GM23338 (cell line): ENCODE data around the gene AOPEP. TPM values are rescaled to one million over a fixed set of nuclear protein-coding genes. Genes with fewer than 3 reads are reported as not detected.

ENCODE experiments used
- ATAC-seq: fragments of 200-7000 bp; cut with Tn5 transposase; 3 replicates; pipeline ENCODE4 v1.9.1; 2020
- DNase-seq: peaks from one replicate; pipeline ENCODE4 v3.0.0-alpha.2; 2015; ENCODE audit warnings: low spot score
- H2AFZ ChIP-seq: fragments of 200-600 bp; sonication (generic); 2 replicates; pipeline ENCODE4 v1.8.0; 2016; ENCODE audit warnings: antibody characterized with exemption, mild to moderate bottlenecking, moderate library complexity
- H3F3A ChIP-seq: fragments of 200-600 bp; sonication (generic); replicated peaks from 2 replicates; pipeline ENCODE4 v1.8.0; 2017; ENCODE audit warnings: antibody characterized with exemption, mixed run types, low read depth
- H3K27ac ChIP-seq: fragments of 200-600 bp; sonication (generic); 2 replicates; pipeline ENCODE4 v1.6.1; 2016; ENCODE audit warnings: low read depth
- H3K27me3 ChIP-seq: fragments of 200-600 bp; sonication (generic); 2 replicates; pipeline ENCODE4 v1.8.0; 2016; ENCODE audit warnings: mild to moderate bottlenecking, mixed run types, moderate library complexity; ENCODE audit not compliant: insufficient read depth
- H3K36me3 ChIP-seq: fragments of 200-600 bp; sonication (generic); 2 replicates; pipeline ENCODE4 v1.8.0; 2016; ENCODE audit warnings: mild to moderate bottlenecking; ENCODE audit not compliant: insufficient read depth
- H3K4me1 ChIP-seq: fragments of 200-600 bp; sonication (generic); 2 replicates; pipeline ENCODE4 v1.8.0; 2016; ENCODE audit warnings: mild to moderate bottlenecking, moderate library complexity; ENCODE audit not compliant: insufficient read depth
- H3K4me2 ChIP-seq: fragments of 200-600 bp; sonication (generic); 2 replicates; pipeline ENCODE4 v1.7.1; 2017; ENCODE audit warnings: mixed run types
- H3K4me3 ChIP-seq: fragments of 200-600 bp; sonication (generic); 2 replicates; pipeline ENCODE4 v1.6.1; 2016; ENCODE audit warnings: mixed run types
- H3K79me2 ChIP-seq: fragments of 200-600 bp; sonication (generic); replicated peaks from 2 replicates; pipeline ENCODE4 v1.8.0; 2017; ENCODE audit warnings: mild to moderate bottlenecking; ENCODE audit not compliant: insufficient read depth
- H3K9me2 ChIP-seq: fragments of 200-600 bp; sonication (generic); 2 replicates; pipeline ENCODE4 v1.8.0; 2017; ENCODE audit not compliant: insufficient read depth
- H4K20me1 ChIP-seq: fragments of 200-600 bp; sonication (generic); replicated peaks from 2 replicates; pipeline ENCODE4 v1.8.0; 2017; ENCODE audit warnings: mild to moderate bottlenecking; ENCODE audit not compliant: insufficient read depth
- H3K27ac Mint-ChIP-seq: 2 replicates; pipeline ENCODE4 v1.8.0; 2020; ENCODE audit warnings: inconsistent platforms, mild to moderate bottlenecking, moderate library complexity, mixed read lengths
- H3K27me3 Mint-ChIP-seq: 3 replicates; pipeline ENCODE4 v1.8.0; 2022; ENCODE audit warnings: low read depth, mild to moderate bottlenecking, moderate library complexity, mixed read lengths, inconsistent platforms; ENCODE audit not compliant: insufficient read depth, poor library complexity
- H3K36me3 Mint-ChIP-seq: 3 replicates; pipeline ENCODE4 v1.8.0; 2021; ENCODE audit warnings: low read depth, mild to moderate bottlenecking, inconsistent platforms, moderate library complexity, mixed read lengths
- H3K4me1 Mint-ChIP-seq: 3 replicates; pipeline ENCODE4 v1.8.0; 2020; ENCODE audit warnings: mild to moderate bottlenecking, inconsistent platforms, mixed read lengths
- H3K4me3 Mint-ChIP-seq: 3 replicates; pipeline ENCODE4 v1.8.0; 2021; ENCODE audit warnings: moderate library complexity, mild to moderate bottlenecking, inconsistent platforms, mixed read lengths
- H3K9me3 Mint-ChIP-seq: 3 replicates; pipeline ENCODE4 v1.8.0; 2020; ENCODE audit warnings: moderate library complexity, mild to moderate bottlenecking, inconsistent platforms, mixed read lengths
- CTCF ChIP-seq, 2 experiments: fragments of 200-600 bp in 1 of 2; sonication (generic) in 1 of 2; conservative IDR thresholded peaks; 2 replicates each; pipeline versions ENCODE4 v1.5.1 to v1.6.1; 2016 to 2017; ENCODE audit warnings: antibody characterized with exemption in 2 of 2, low read depth in 2 of 2, mild to moderate bottlenecking in 2 of 2, moderate library complexity in 1 of 2
- EZH2 ChIP-seq: fragments of 200-600 bp; sonication (generic); IDR thresholded peaks from one replicate; pipeline ENCODE4 v1.8.0; 2017; ENCODE audit warnings: antibody characterized with exemption, mild to moderate bottlenecking, low read depth; ENCODE audit not compliant: unreplicated experiment
- EZH2phosphoT487 ChIP-seq: fragments of 200-600 bp; sonication (generic); IDR thresholded peaks from one replicate; pipeline ENCODE4 v1.8.1; 2018; ENCODE audit warnings: antibody characterized with exemption; ENCODE audit not compliant: unreplicated experiment
- JUNB ChIP-seq: IDR thresholded peaks from one replicate; pipeline ENCODE4 v1.6.1; 2016; ENCODE audit warnings: antibody characterized with exemption; ENCODE audit not compliant: unreplicated experiment
- ZNF114 ChIP-seq: fragments of 250-450 bp; sonication (Bioruptor Pico); IDR thresholded peaks from 2 replicates; pipeline ENCODE4 v1.5.0; 2020; ENCODE audit warnings: mild to moderate bottlenecking, moderate library complexity
- ZNF331 ChIP-seq: fragments of 250-450 bp; sonication (Bioruptor Pico); IDR thresholded peaks from 2 replicates; pipeline ENCODE4 v1.5.0; 2020; ENCODE audit warnings: low read depth, mild to moderate bottlenecking, moderate library complexity
- ZNF462 ChIP-seq: fragments of 250-450 bp; sonication (Bioruptor Pico); IDR thresholded peaks from 2 replicates; pipeline ENCODE4 v1.5.0; 2020; ENCODE audit warnings: mild to moderate bottlenecking, moderate library complexity
- polyA plus RNA-seq: library from polyadenylated mRNA; unstranded; fragments of >200 nt; fragmentation: Nextera tagmentation; extraction: Ambion mirVana; gene quantifications from 2 replicates; pipeline ENCODE4 v1.2.1, GENCODE V29; 2016
- total RNA-seq: library from RNA; depleted of rRNA; stranded (reverse); fragments of >200 nt; shearing (Covaris generic); gene quantifications from 2 replicates; pipeline ENCODE4 v1.2.3, GENCODE V29; 2014

AOPEP gene
- total and polyA plus RNA-seq, 2 experiments from 2014 or later, result 7.0 to 16.5 TPM

- TF ChIP-seq ZNF462 (CRISPR knock-in tag) (no peak), EZH2phosphoT487 (no peak)
Measured at GRCh38 chr9:95035846-95036245, 309.3 kb downstream of the AOPEP start (continued).

GRCh38 chr9:95036676-95037075, 310.2 kb downstream of the AOPEP start:
- Histone ChIP-seq H3K79me2 (no peaks in the 10 kb centered on the region), H3K4me1 (no peaks in the 10 kb centered on the region), H3K9me2 (no peaks in the 10 kb centered on the region), H3K27me3 (no peaks in the 10 kb centered on the region), H3K36me3 (no peaks in the 10 kb centered on the region), H3K4me3 (no peak overlapping the region), H2AFZ (no peak overlapping the region), H3K27ac (no peak overlapping the region), H4K20me1 (no peaks in the 10 kb centered on the region), H3F3A (no peaks in the 10 kb centered on the region), H3K4me2 (no peak overlapping the region)
- H3K27ac Mint-ChIP-seq, result no peak overlapping the region
- H3K36me3 Mint-ChIP-seq, result no peaks in the 10 kb centered on the region
- DNase-seq, result no peak
- 0 out of 3 replicates have a peak, but pooled peaks cover 2% of the 10 kb centered on the region for H3K4me1 Mint-ChIP-seq
- no peak for ATAC-seq
- H3K27me3 Mint-ChIP-seq, result peaks cover 2% of the 10 kb centered on the region
- no peaks in the 10 kb centered on the region for H3K9me3 Mint-ChIP-seq
- no peak overlapping the region for H3K4me3 Mint-ChIP-seq
- no peak for TF ChIP-seq ZNF331 (CRISPR knock-in tag)
- TF ChIP-seq ZNF462 (CRISPR knock-in tag), result no peak
- no peak for TF ChIP-seq CTCF (conservative IDR thresholded peaks at IDR 0.05; ENCODE audit: low read depth in 2 of 2)
- TF ChIP-seq ZNF114, result no peak
- TF ChIP-seq EZH2, result no peak
- no peak for TF ChIP-seq JUNB
